Heart right ventricle (tissue), 16 donors: ENCODE results near the gene OGFR. TPM values are rescaled to one million over a fixed set of nuclear protein-coding genes. Genes with fewer than 3 reads are reported as not detected.

ENCODE experiments used
- ATAC-seq, 8 donors: fragments of 200-7000 bp; cut with Tn5 transposase; one replicate each; pipeline ENCODE4 v1.9.1; 2020; ENCODE audit warnings: mild to moderate bottlenecking in 8 of 8, moderate library complexity in 8 of 8, moderate number of reproducible peaks in 1 of 8
- DNase-seq, 2 donors: peaks; one replicate each; pipeline ENCODE4 v3.0.0-alpha.2; 2020
- H3K27ac ChIP-seq, 10 donors: fragments of 200-600 bp; sonication (generic) in 2 of 10; one replicate each; pipeline versions ENCODE4 v1.5.0 to v1.8.0; 2020 to 2022; ENCODE audit warnings: mild to moderate bottlenecking in 3 of 10
- H3K27me3 ChIP-seq, 7 donors: fragments of 200-600 bp; one replicate each; pipeline ENCODE4 v1.8.0; 2021 to 2022; ENCODE audit warnings: mild to moderate bottlenecking in 2 of 7
- H3K36me3 ChIP-seq, 9 donors: fragments of 200-600 bp; sonication (generic) in 1 of 9; one replicate each; pipeline versions ENCODE4 v1.5.0 to v1.8.0; 2020 to 2022; ENCODE audit warnings: mild to moderate bottlenecking in 2 of 9
- H3K4me1 ChIP-seq, 9 donors: fragments of 200-600 bp; sonication (generic) in 1 of 9; one replicate each; pipeline versions ENCODE4 v1.5.0 to v1.8.0; 2020 to 2022; ENCODE audit warnings: mild to moderate bottlenecking in 4 of 9
- H3K4me3 ChIP-seq, 10 donors: fragments of 200-600 bp; sonication (generic) in 2 of 10; one replicate each; pipeline versions ENCODE4 v1.5.0 to v1.8.0; 2020 to 2022; ENCODE audit warnings: mild to moderate bottlenecking in 7 of 10, moderate library complexity in 2 of 10
- H3K9me3 ChIP-seq, 11 donors: fragments of 200-600 bp in 10 of 11; sonication (generic) in 2 of 11; one replicate each; pipeline versions ENCODE4 v1.5.0 to v1.8.0; 2013 to 2022; ENCODE audit warnings: mild to moderate bottlenecking in 2 of 11, control low read depth in 1 of 11, moderate library complexity in 1 of 11
- WGBS, 2 donors: extraction: QIAGEN DNeasy Blood & Tissue Kit; methylation state at CpG; one replicate each; pipeline ENCODE4 v1.1.7; 2013; ENCODE audit warnings: inconsistent platforms in 1 of 2; 5-methylcytosine and 5-hydroxymethylcytosine counted together
- intact Hi-C, 10 donors: fragments of 100-400 bp; cut with DNase I; formaldehyde crosslinking; loops; one replicate each; pipeline versions ENCODE4 v1.11.1 to v1.14.2; 2022
- polyA plus RNA-seq, 2 donors: library from polyadenylated mRNA; stranded (reverse); fragments of 200-250 nt; gene quantifications; one replicate each; pipeline ENCODE4 v1.2.3, GENCODE V29; 2013
- total RNA-seq, 10 donors: library from RNA; stranded (reverse); fragmentation: NEBNext Ultra II Directional in 3 of 10; extraction: Animal tissue kit (Norgen Biotek cat#: 25700) in 3 of 10; gene quantifications; one replicate each; pipeline versions ENCODE4 v1.2.1 to v1.2.4, GENCODE V29; 2021 to 2023
- TF ChIP-seq, protein P1 (sequence below), 9 donors: fragments of 200-600 bp; sonication (generic) in 2 of 9; IDR thresholded peaks; one replicate each; pipeline versions ENCODE4 v1.5.0 to v1.8.0; 2021 to 2022; ENCODE audit warnings: antibody characterized with exemption in 9 of 9, mild to moderate bottlenecking in 5 of 9, moderate library complexity in 1 of 9
- donor health status: Arrhythmogenic right ventricular cardiomyopathy.
- donor health status: ischemic (EF 13 %, LVEDD 7.1; RV severe dilation, severe dysfunction).
- donor health status: healthy with polysubstance abuse.
- donor health status: DM: no; HTN: yes; CAD: no.
- donor health status: DM: no; HTN: no; CAD: no.
- donor health status: ischemic (EF 25% LVEDD 6.9; RV normal size, moderate dysfunction).
- donor health status: ischemic (EF 25% LVEDD 5.7; RV mildly dilated, moderate dysfunction).
- donor health status: healthy.
- donor health status: DM: yes; HTN: yes; CAD: no.
- donor health status: Ischemic cardiomyopathy.
- donor health status: ischemic (EF 35%, LVEDD 5.7; RV mildly dilated, moderate dysfunction).
- donor health status: nonischemic (EF 11% LVEDD 7.7; RV severe dilation, severe dysfunction).
- donor health status: DM: yes; HTN: yes; CAD: no.
- donor health status: PGD.
- donor health status: ischemic (EF 29% LVEDD 5.4; RV normal size, mild dysfunction).
- donor health status: nonischemic (EF 23%, LVEDD 6.1; RV moderate dilation, normal function).

The OGFR gene
- total and polyA plus RNA-seq, 12 donors, result 13.0 to 37.5 (median 17.5) TPM

DNA sequence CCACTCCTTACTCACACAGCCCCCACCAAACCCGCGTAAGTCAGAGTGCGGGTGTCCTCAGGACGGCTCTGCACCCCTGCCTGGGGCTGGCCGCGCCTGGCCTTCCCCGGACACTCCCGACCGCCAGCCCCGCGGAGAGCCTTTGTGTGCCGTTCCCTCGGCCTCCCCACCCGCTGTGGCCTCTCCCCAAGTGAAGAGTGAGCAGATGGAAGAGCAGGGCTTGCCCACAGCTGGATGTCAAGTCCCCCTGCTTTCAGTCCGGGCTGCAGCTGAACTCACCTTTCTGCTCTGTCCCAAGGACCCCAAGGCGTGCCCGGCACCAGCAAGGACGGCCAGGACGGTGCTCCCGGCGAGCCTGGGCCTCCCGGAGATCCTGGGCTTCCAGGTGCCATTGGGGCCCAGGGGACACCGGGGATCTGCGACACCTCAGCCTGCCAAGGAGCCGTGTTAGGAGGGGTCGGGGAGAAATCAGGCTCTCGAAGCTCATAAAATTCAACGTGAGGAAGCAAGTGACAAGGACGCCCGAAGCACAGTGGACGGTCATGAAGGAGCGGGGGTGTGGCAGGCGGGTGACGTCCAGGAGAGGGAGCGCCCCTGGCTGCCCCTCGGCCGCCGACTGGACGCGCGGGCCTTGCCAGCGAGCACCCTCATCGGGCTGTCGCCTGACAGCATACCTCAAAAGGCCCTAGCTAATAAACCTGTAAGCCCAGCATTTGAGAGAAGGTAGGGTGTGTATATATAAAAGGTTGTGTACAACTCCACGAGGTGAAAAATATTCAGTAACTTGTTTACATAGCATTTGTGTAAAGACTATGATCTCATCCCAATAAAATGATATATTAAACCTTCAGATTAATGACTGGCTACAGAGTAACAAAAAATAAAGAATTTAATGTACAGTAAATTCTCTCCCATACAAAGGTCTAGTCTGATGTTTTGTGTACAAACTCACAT, 35.9 kb downstream of the OGFR start:
- TF ChIP-seq, protein P1, sequence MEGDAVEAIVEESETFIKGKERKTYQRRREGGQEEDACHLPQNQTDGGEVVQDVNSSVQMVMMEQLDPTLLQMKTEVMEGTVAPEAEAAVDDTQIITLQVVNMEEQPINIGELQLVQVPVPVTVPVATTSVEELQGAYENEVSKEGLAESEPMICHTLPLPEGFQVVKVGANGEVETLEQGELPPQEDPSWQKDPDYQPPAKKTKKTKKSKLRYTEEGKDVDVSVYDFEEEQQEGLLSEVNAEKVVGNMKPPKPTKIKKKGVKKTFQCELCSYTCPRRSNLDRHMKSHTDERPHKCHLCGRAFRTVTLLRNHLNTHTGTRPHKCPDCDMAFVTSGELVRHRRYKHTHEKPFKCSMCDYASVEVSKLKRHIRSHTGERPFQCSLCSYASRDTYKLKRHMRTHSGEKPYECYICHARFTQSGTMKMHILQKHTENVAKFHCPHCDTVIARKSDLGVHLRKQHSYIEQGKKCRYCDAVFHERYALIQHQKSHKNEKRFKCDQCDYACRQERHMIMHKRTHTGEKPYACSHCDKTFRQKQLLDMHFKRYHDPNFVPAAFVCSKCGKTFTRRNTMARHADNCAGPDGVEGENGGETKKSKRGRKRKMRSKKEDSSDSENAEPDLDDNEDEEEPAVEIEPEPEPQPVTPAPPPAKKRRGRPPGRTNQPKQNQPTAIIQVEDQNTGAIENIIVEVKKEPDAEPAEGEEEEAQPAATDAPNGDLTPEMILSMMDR (IDR thresholded peaks at IDR 0.05), result no peak
- WGBS, 2 donors, result 83 to 84% methylated on average over 45 of the region's 45 CpGs
- peaks cover 0 to 5% (median 0%) of the 10 kb centered on the region in 9 donors for H3K4me1 ChIP-seq

DNA sequence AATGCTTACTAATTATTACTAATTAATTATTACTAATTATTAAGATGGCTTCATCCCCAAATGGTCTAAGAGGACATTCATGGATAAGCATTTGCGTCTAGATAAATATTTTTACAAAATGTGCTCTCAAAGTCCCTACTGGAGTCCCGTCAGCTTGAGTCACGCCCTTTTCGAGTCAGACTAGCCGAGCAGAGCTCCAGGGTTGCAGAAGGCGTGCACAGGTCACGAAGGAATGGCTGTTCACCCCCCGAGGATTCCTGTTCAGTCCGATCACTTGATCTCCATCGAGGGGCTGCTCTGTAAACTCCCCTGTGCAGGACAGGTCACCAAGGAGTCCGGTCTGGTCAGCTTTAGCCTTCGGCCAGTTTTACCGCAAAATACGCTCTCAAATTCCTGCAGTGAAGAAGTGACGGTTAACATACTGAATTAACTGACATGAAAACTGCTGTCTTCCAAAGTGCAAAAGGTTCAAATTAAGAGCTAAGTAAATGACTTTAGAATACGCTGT, 37.1 kb downstream of the OGFR start:
- TF ChIP-seq, protein P1 (IDR thresholded peaks at IDR 0.05), result no peak

More for the DNA sequence above, 35.9 kb downstream of the OGFR start:
- intact Hi-C loops, result no loop called here
- no peak overlapping the region for H3K4me3 ChIP-seq
- no peak for DNase-seq
- peaks cover 0 to 5% (median 0%) of the 10 kb centered on the region in 7 donors for H3K27me3 ChIP-seq
- peak in 1 of 8 donors; percentile 13 for ATAC-seq
- H3K27ac ChIP-seq, result no peak overlapping the region
- H3K36me3 ChIP-seq, result peaks cover 0 to 5% (median 0%) of the 10 kb centered on the region in 9 donors
- no peaks in the 10 kb centered on the region for H3K9me3 ChIP-seq

DNA sequence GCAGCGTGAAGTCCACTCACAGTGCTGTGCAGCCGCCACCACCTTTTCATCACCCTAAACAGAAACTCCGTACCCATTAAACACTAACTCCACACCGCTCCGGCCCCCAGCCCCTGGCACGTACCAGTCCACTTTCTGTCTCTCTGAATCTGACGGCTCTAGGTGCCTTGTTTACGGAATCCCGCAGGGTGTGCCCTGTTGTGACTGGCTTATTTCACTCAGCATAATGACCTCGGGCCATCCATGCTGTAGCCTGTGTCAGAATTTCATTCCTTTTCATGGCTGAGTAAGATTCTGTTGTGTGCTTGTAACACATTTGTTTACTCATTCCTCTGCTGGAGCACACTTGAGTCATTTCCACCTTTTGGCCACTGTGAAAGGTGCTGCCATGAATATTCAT, 39.0 kb downstream of the OGFR start:
- no peaks in the 10 kb centered on the region for H3K27me3 ChIP-seq
- H3K4me1 ChIP-seq, result no peaks in the 10 kb centered on the region
- WGBS, 2 donors, result 97 to 98% methylated on average over 10 of the region's 10 CpGs
- DNase-seq, result no peak
- ATAC-seq, result no peak
- no peaks in the 10 kb centered on the region for H3K9me3 ChIP-seq
- H3K36me3 ChIP-seq, result peaks cover 0 to 12% (median 0%) of the 10 kb centered on the region in 9 donors
- no peak overlapping the region for H3K4me3 ChIP-seq
- intact Hi-C loops, result no loop called here
- no peak overlapping the region for H3K27ac ChIP-seq
- TF ChIP-seq, protein P1 (IDR thresholded peaks at IDR 0.05), result no peak

More for the DNA sequence above, 37.1 kb downstream of the OGFR start:
- Histone ChIP-seq H3K4me1 (peaks cover 0 to 5% (median 0%) of the 10 kb centered on the region in 9 donors), H3K4me3 (no peak overlapping the region), H3K36me3 (peaks cover 0 to 12% (median 0%) of the 10 kb centered on the region in 9 donors), H3K9me3 (no peaks in the 10 kb centered on the region), H3K27ac (no peak overlapping the region), H3K27me3 (peaks cover 0 to 4% (median 0%) of the 10 kb centered on the region in 7 donors)
- no peak for ATAC-seq
- DNase-seq, result no peak
- intact Hi-C loops, result no loop called here
- WGBS, 2 donors, result 87 to 90% methylated on average over 16 of the region's 16 CpGs

DNA sequence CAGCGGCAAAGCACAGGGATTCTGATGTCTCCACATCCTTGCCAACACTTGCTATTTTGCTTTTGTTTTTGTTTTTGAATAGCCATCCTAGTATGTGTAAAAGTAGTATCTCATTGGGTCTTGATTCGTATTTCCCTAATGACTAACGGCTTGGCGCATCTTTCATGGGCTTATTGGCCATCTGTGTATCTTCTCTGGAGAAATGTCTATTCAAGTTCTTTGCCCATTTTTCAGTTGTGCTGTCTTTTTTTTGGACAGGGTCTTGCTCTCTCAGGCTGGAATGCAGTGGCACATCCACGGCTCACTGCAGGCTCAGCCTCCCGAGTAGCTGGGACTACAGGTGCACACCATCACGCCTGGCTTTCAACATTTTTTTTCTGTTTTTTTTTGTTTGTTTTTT, 39.5 kb downstream of the OGFR start:
- 98% methylated on average over 7 of the region's 7 CpGs for WGBS, 2 donors
- DNase-seq (no peak), ATAC-seq (no peak)
- no peak overlapping the region for H3K4me3 ChIP-seq
- H3K36me3 ChIP-seq, result peaks cover 0 to 12% (median 0%) of the 10 kb centered on the region in 9 donors
- H3K4me1 ChIP-seq, result no peaks in the 10 kb centered on the region
- intact Hi-C loops, result no loop called here
- H3K27ac ChIP-seq, result no peak overlapping the region
- H3K27me3 ChIP-seq, result no peaks in the 10 kb centered on the region
- TF ChIP-seq, protein P1 (IDR thresholded peaks at IDR 0.05), result no peak
- no peaks in the 10 kb centered on the region for H3K9me3 ChIP-seq
